Osteoblast (primary cell): ENCODE measurements around the gene DCLK1. TPM values are rescaled to one million over a fixed set of nuclear protein-coding genes. Genes with fewer than 3 reads are reported as not detected.

Source experiments
- DNase-seq: peaks from one replicate; pipeline ENCODE4 v3.0.0; 2011; ENCODE audit warnings: low spot score, mixed read lengths; ENCODE audit not compliant: insufficient read length; ENCODE audit errors: missing footprints
- H2AFZ ChIP-seq: 2 replicates; pipeline ENCODE4 v1.6.0; 2011; ENCODE audit warnings: mild to moderate bottlenecking, low read length
- H3K27ac ChIP-seq: 2 replicates; pipeline ENCODE4 v1.5.1; 2011; ENCODE audit warnings: mild to moderate bottlenecking, low read depth, low read length, moderate library complexity
- H3K27me3 ChIP-seq: 2 replicates; pipeline ENCODE4 v1.6.0; 2012; ENCODE audit warnings: mild to moderate bottlenecking, control low read depth, inconsistent platforms, low read length, moderate library complexity; ENCODE audit not compliant: insufficient read depth
- H3K36me3 ChIP-seq: 2 replicates; pipeline ENCODE4 v1.5.1; 2011; ENCODE audit warnings: mild to moderate bottlenecking, low read length, control low read depth, moderate library complexity; ENCODE audit not compliant: insufficient read depth
- H3K4me1 ChIP-seq: 2 replicates; pipeline ENCODE4 v1.5.1; 2011; ENCODE audit warnings: mild to moderate bottlenecking, low read length, control low read depth, moderate library complexity; ENCODE audit not compliant: insufficient read depth
- H3K4me2 ChIP-seq: 2 replicates; pipeline ENCODE4 v1.6.0; 2011; ENCODE audit warnings: mild to moderate bottlenecking, low read length; ENCODE audit not compliant: insufficient read depth
- H3K4me3 ChIP-seq: fragments of 200-600 bp; sonication (generic); 3 replicates; pipeline ENCODE4 v1.5.1; 2012; ENCODE audit warnings: mild to moderate bottlenecking, low read length, inconsistent platforms; ENCODE audit not compliant: insufficient read depth
- H3K79me2 ChIP-seq: 2 replicates; pipeline ENCODE4 v1.6.0; 2012; ENCODE audit warnings: mild to moderate bottlenecking, low read length, control low read depth, inconsistent platforms; ENCODE audit not compliant: insufficient read depth
- H3K9me3 ChIP-seq: 2 replicates; pipeline ENCODE4 v1.5.1; 2011; ENCODE audit warnings: low read depth, low read length, control low read depth
- H4K20me1 ChIP-seq: 2 replicates; pipeline ENCODE4 v1.6.0; 2012; ENCODE audit warnings: mild to moderate bottlenecking, low read length, control low read depth; ENCODE audit not compliant: insufficient read depth
- CTCF ChIP-seq: IDR thresholded peaks from 2 replicates; pipeline ENCODE4 v1.5.1; 2011; ENCODE audit warnings: mild to moderate bottlenecking, low read depth, low read length, moderate library complexity; ENCODE audit errors: extremely low read depth
- total RNA-seq: library from RNA; depleted of rRNA; stranded (reverse); fragments of >200 nt; gene quantifications from 2 replicates; pipeline ENCODE4 v1.2.3, GENCODE V29; 2012

The DCLK1 gene
- total RNA-seq, 1 donor: 132 TPM

GRCh38 chr13:35822666-35823065, 308.5 kb downstream of the DCLK1 start:
- no peaks in the 10 kb centered on the region for H3K36me3 ChIP-seq
- no peak overlapping the region for H3K4me3 ChIP-seq
- H3K27ac ChIP-seq: no peak overlapping the region
- no peaks in the 10 kb centered on the region for H4K20me1 ChIP-seq
- no peak for DNase-seq
- H2AFZ ChIP-seq: no peak overlapping the region
- no peaks in the 10 kb centered on the region for H3K4me1 ChIP-seq
- no peaks in the 10 kb centered on the region for H3K79me2 ChIP-seq
- no peaks in the 10 kb centered on the region for H3K9me3 ChIP-seq
- no peak overlapping the region for H3K4me2 ChIP-seq
- TF ChIP-seq CTCF: no peak
- H3K27me3 ChIP-seq: no peaks in the 10 kb centered on the region

DNA sequence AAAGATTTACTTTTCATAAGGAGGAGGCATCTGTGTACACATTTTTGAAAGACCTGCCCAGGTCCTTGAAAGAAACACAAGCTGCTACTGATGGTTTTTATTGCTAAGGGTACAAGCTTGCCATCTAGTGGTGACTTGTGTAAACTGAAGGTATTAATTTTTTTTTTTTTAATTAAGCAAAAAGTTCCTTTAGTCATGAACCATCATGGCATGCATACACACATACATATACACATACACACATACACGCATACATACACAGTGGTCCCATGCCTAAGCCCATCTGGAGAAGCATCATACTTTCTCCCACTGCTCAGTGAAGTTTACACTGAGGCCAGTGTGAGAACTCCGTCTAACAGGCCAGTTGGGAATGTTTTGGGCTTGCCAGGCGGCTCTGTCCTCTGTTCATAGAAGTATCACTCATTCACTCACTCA, 312.5 kb downstream of the DCLK1 start:
- DNase-seq: peak; percentile 62
- Histone ChIP-seq H3K4me1 (no peaks in the 10 kb centered on the region), H3K27ac (no peak overlapping the region), H3K79me2 (no peaks in the 10 kb centered on the region), H3K27me3 (no peaks in the 10 kb centered on the region), H3K4me2 (no peak overlapping the region), H2AFZ (no peak overlapping the region), H4K20me1 (no peaks in the 10 kb centered on the region), H3K4me3 (no peak overlapping the region), H3K36me3 (no peaks in the 10 kb centered on the region), H3K9me3 (no peaks in the 10 kb centered on the region)
- peak; percentile 73 for TF ChIP-seq CTCF

GRCh38 chr13:35817642-35818607, 313.3 kb downstream of the DCLK1 start:
- Histone ChIP-seq H3K4me2 (no peak overlapping the region), H3K27ac (no peak overlapping the region), H3K9me3 (no peaks in the 10 kb centered on the region), H3K79me2 (no peaks in the 10 kb centered on the region), H2AFZ (no peak overlapping the region), H3K4me1 (no peaks in the 10 kb centered on the region), H3K36me3 (no peaks in the 10 kb centered on the region), H3K4me3 (no peak overlapping the region), H3K27me3 (no peaks in the 10 kb centered on the region), H4K20me1 (no peaks in the 10 kb centered on the region)
- DNase-seq: no peak
- no peak for TF ChIP-seq CTCF

DNA sequence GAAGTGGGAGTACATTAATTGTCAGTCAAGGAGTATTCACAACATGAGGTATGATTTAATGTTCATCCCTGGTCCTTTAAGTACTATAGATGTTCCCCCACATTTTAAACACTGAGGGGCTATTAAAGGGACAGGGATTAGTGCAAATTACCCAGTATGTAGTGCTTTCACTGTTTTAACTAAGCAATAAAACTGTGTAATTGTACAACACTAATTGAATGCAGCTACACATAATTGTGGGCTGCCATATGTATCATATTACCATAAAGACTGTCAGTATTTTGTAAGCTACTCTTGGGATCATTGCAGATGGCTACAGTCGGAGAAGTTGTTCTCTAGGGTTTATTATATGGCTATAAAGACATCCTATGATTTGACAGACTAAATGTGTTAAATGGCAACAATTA, 316.6 kb downstream of the DCLK1 start:
- no peaks in the 10 kb centered on the region for H3K4me1 ChIP-seq
- H3K4me3 ChIP-seq: no peak overlapping the region
- no peak overlapping the region for H3K27ac ChIP-seq
- no peaks in the 10 kb centered on the region for H3K9me3 ChIP-seq
- no peaks in the 10 kb centered on the region for H4K20me1 ChIP-seq
- no peaks in the 10 kb centered on the region for H3K36me3 ChIP-seq
- no peaks in the 10 kb centered on the region for H3K27me3 ChIP-seq
- TF ChIP-seq CTCF: no peak
- H3K79me2 ChIP-seq: no peaks in the 10 kb centered on the region
- DNase-seq: no peak
- no peak overlapping the region for H2AFZ ChIP-seq
- H3K4me2 ChIP-seq: no peak overlapping the region
